ENCODE results near the gene NXPH3.

NXPH3 gene

DNA sequence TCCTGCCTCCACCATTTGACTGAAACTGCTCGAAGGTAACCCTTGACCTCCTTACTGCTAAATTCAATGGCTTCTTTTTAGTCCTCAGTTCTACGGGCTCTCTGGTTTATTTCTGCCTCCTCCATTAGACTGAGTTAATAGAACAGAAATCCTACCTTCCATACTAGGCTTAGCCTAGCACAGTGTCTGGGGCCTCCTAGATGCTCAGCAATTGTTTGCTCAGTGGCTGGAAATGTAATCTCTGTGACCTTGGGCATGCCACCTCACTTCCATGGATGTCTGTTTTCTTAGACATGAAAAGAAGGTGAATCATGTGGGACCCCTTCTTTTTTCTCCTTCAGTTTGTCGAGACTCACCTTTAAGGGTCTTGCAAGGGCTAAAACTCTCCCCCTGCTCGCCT is 19.7 kb downstream of the NXPH3 start:
- DNase-seq, result no peak

DNA sequence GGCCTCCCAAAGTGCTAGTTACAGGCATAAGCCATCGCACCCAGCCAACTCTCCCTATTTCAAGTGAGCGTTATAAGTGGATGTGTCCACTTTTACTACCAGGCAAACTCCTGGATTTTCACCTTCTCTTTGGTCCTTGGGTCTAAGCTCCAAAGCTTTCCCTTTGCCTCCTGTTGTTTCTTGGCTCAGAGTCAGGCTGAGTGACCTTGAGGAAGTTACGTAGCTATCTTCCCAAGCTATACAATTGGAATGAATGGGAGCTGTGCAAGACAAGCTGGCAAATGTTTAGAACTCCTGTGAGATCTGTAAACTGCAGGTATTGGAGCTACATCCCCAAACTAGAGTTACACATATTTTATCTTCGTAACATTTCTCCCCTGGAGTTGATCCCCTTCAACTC is 20.3 kb downstream of the NXPH3 start:
- no peak for DNase-seq

DNA sequence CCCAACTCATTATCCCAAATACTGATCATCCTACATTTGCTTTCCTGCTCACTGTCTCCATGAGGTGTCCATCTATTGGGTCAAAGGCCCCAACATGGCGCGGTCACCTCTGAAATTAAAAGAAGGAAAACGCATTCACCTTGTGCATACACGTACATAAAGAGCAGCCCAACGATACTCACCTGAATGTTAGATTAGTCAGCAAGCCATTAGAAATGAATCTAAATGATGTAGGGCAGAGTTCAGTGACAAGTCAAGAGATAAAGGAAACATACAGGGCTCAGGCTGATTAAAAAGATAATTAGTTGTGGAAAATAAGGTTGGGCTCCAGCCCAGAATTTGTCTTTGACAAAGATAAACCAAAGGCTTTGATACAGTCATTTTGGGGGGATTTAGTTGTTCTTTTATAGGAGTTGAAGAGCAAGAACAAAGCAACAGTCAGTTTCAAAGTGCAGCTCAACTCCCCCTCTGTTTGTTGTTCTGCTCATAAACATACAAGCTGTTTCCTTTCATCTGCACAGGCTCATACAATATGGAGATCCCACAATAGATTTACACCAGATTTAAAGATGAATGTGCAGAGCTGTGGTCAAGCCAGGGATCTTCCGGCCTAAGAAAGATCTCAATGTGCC is 21.1 kb downstream of the NXPH3 start:
- DNase-seq, result no peak

DNA sequence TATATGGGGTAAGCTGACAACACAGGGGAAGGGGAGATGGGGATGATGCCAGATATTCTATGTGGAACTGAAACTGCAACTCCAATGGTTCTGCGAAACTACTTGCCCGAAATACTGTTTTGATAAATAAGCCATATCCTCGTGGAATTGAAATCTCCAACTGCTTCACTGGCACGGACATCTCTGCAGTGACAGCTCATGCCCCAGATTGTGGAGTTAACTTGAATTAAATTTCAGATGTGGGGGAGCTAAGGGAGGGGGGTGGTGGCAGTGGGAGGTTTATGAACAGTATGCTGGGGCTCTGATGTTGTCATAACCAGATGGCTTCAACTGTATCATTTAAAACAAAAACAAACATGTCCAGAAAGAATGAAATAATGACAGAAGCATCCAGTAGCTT is 21.8 kb downstream of the NXPH3 start:
- no peak for DNase-seq

DNA sequence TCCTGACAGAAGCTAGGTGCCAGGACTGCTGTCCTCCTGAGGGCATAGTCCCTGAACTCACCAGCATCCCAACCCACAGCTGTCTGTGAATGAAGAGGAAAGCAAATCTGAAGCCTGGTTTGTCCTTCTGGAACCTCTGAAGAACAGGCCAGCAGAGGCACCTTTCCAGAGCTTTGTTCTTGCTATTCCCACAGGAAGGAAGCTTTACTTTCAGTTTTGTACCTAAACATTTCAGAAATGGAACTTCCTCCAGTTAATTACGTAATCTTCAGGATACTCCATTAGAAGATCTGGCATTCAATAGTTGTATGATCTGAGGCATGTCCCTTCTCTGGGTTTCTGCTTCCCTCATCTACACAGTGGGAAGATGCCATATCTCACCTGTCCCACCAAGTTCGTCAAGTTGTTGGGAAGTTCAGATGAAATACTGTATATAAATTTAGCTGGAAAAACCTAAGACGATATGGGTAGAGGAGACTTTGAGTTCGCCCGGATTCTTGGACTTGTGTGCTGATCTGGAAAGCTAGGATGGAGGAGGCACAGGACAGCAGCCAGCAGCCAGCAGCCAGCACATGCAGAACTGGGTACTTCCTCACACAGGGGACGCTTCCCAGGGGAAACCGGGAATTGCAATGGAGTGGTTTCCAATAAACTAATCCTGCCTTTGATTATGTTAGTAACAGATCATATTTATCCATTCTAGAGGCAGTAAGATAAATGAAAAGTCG is 22.4 kb downstream of the NXPH3 start:
- no peak for DNase-seq

DNA sequence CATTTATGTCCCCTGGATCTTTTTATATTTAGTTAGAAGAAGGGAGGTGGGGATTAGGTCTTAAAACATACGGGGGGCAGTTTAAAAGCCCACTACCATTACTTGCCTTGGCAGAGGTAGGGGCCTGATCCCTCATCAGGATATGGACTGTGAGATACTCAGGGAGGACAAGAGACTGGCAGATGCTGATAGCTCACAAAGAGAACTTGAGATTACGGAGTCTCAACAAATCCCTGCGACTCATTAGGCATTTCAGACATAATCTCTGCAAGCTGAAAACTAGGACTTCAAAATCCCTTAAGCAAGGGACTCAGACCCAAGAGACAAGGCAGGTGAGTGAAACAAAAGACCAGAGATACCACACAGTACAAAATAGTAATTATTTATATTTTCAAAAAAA is 23.2 kb downstream of the NXPH3 start:
- DNase-seq, result no peak

DNA sequence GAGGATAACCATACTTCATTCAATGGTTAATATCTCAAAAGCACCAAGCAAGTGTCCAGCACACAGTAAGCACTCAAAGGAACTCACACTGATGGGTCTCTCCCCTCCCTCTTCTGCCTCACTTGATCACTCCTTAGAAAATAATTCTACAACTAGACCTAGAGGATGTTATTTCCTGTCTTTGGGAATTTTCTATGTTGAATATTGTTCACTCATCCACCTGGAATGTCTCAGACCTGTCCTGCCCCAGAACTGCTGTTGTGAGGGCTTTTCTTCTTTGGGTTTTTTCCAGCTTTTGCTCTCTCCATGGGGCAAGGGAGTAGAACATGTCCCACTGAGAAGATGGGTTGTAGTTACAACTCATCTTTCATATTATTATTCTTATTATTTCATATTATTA is 25.3 kb downstream of the NXPH3 start:
- no peak for DNase-seq

DNA sequence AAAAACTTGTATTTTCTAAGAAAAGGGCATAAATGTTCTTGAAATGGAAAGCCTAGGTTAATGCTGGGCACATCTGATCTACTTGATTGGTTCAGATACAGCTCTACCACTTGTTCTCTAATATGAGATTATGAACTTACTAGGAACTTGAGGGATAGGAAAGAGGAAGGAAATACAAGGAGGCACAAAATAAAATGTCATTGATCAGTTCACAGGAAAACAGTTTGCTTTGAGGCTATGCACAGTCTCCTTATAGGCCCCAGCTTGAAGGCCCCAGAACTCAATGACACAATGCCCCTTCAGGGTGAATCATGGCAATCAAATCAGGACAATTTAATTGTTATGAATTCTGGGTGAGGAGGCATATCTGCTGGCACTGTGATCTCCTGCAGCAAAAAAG is 27.1 kb downstream of the NXPH3 start:
- no peak for DNase-seq

DNA sequence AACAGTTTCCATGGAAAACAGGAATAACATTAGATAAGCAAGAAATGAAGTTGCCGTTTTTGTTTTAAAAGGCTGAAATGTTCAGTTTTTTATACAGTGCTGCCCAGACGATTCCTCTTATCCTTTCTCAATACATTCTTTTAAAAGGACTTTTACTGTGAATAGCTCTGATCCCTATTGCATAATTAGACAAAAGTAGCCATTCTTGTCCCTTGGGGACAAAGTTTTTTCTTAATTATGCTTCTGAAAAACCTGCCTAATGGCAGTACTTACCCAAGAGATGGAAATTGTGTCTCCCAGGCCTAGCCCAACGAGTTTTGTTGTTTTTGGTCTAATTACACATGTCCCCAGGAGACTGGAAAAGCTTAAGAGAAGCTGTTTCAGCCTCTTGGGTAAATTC is 27.6 kb downstream of the NXPH3 start:
- DNase-seq, result no peak

DNA sequence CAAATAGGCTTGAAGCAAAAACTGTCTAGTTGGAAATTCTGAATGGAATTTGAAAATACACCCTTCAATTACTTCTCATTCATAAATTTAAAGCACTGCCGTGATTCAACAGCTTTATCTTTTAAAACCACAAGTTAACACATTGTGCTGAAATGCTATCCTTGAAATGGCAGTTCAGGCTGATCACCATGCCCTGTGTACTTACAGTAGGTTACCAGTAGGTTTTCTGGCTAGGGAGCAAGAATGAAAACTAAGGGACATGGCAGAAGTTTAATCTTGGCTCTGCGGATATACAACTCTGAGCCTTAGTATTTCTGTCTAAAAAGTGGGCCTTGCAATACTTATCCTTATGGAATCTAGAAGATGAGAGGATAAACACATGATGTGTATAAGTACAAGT is 28.0 kb downstream of the NXPH3 start:
- no peak for DNase-seq

DNA sequence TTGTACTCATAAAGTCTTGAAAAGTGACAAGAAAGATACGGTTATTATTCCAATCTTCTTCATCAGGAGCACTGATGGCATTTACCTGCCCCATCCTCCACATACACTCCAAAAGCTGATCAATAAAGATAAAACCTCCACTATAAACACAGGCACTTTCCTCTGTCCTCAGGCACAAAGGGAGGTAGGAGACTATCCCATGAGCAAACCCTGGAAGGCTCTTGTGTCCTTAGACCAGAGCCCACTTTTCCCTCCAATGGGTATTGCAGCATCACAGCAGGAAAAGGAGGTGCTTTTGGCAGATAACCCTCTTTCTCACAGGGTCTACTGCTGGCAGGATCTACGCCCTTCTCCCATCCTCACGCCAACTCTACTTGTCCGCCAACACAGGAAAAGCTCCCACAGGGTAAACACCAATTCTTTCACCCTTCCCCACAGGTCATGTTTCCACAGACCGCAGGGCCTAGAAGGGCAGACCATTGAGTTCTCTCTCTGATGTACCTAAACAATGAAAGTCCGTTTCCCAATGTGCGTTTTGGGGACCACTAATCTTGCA is 28.7 kb downstream of the NXPH3 start:
- no peak for DNase-seq

DNA sequence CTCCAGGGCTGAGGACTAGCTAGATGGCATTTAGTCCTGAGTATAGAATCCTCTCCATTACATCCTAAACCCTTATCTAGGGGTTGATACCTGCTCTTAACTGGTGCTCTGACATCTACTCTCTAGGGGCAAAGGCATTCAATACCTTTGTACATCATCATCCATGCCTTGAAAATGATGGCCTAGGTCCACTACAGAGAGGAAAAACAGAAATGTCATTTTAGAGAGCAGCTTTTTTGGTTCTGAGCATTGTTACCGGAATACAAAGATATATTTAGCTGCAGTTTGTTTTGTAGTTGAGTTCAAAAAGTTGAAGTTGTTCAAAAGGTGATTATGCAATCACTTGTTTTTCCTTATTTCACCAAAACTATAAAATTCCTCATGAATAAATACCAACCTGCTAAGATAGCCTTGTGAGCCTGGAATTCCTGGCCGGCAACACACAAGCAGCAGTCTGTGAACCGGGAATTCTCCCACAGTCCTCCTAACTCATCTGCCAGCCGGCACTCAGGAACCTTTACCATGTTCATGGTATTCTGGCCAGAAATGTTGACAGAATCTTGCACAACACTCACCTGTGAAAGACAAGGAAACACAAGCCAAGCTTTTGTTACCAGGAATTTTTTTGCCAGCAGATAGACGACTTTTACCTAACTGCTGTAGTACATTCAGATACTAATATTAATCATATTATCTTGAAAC is 35.4 kb downstream of the NXPH3 start:
- no peak for DNase-seq

DNA sequence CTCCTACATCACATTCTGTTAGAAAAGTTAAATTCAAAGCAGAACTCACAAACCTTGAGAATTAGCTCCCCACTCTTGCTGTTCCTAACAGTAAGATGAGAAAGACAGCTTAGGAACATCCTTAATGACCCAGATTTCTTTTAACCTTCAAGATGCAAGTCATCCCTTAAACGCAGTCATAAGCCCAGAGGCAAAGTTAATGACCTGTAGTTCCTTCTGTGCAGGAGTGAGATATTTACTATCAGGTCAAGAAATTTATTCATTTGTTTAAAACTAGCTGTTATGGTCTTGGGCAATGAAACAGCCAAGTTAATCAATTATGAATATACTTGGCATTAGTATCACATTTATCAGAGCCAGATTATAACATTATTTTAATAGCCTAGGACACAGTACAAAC is 37.1 kb downstream of the NXPH3 start:
- no peak for DNase-seq

DNA sequence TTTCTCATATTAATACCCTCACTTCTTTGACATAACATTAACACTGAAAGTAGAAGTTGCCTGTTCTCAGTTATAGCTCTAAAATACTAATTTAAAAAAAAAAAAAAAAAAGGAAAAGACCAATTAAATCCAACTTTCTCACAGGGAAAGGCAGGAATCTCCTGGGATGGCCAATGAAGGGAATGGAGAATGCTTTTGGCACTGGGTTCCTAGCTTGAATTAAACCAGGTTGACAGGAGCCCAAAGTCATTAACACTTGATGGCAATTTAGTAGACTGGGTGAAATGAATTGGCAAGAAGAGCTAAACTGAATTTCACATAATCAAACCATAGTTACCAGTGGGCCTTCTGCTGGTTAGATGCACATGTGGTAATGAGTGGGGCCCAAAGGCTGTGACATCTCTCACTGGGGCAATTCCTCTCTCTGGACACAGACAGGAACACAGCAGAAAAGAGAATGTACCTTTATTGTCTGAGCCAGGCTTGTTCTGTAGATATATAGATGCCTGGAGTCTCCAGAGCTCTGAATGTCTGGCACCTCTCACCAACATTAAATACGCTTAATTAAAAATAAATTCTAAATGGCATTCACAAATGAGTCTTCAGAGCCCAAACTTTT is 37.6 kb downstream of the NXPH3 start:
- DNase-seq, result no peak

DNA sequence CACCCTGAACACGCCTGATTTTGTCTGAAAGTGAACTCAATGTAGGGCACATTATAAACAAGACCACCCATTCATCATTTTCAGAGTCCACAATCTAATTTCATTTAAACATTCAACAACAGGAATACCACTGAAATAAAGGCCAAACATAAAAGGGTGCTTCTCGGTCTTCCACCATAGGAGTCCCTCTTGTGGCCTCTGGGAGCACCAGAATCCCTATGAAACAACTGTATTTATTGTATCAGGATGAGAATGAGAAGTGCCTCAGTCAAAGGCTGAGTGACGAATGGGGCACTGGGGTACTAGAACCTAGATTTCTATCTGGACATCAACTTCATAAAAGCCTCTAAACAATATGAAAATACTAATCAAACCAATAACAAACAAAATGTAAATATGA is 40.4 kb downstream of the NXPH3 start:
- DNase-seq, result no peak

DNA sequence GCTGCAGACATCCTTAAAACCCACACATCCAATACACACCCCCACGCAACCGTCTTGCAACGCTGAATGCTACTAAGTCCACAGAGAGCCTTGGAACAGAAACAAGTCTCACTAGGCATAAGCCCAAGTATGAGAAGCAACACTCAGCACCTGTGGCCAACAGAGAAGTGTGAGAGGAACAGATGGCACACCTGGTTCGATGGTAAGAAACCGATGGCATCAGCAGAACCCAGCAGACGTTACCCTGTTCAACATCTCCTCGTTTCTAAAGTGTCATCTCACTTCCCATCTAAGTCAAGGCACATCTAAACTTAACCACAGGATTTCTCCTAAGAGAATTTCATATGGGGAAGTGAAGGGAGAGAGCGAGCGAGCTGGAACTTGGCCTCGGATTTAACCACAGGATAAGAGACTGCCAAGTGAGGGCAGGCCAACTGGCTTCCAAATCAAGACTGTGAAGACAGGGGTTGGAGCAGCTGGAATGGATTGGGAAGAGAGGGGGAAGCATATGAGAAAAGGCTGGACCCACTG is 41.0 kb downstream of the NXPH3 start:
- DNase-seq, result peak; percentile 48

DNA sequence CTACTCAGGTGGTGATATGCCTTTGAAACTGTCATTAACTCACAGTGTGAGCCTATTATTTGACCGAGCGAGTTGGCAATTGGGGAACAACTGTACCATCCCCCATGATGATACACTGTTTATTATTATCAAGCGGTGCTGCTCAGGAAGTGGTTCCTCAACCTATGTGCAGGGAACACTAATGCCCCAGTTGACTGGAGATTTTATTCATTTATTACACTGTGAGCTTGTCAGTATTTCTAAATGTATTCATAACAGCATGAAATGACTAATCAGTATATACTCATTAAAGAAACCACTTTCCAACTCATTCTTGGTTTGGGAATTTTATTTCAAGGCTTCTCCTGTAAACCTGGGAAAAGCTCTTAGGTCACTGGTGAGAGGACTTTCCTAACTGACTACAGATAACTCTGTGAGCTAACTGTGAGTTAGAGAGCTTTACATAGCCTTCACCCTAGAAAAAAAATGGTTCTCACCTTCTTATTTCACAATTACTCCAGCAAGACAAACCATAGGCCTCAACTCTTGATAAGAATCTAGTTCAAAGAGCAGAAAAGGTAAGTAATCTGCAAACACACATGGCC is 42.4 kb downstream of the NXPH3 start:
- peak; percentile 15 for DNase-seq

DNA sequence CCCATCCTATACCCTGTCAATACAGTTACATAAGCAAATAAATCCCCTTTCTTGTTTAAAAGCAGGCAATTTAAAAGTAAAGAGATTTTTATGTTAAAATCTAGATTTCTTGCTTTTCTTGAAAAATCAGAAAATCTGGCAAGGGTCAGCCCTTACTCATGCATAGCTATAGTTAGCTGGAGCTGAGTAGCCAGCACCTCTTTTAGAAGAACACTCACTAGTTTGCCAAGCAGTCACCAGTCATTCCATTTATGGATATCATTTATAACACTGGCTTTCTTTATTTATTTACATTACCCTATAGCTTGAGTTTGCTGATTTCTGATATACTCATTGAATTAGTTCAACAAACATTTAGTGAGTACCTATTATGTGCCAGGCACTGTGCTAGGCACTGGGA is 45.7 kb downstream of the NXPH3 start:
- DNase-seq, result no peak

DNA sequence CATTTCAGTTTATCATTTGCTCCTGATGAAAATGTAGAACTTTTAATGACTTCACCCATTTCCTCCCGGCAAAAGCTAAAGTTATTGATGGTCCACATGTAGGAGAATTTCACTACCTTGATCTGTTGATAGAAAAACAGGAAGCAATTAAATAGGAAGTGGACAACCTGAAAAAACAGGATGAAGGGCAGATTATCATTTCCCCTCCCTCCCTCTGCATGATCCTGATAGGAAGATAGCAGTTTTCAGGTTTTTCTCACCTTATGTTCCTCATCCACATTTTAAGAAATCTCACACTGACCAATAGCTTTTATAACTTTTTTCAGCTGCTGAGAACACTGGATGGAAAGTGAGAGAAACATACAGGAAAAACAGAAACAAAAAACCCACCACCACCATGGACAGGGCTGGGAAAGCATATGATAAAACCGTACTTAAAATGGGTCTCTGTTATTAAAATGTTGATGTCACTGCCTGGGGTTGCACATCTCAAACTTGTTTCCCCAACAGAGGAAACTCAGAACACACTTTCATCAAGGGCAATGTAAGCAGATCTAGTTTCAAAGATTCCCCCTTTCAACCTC is 46.4 kb downstream of the NXPH3 start:
- DNase-seq, result no peak

DNA sequence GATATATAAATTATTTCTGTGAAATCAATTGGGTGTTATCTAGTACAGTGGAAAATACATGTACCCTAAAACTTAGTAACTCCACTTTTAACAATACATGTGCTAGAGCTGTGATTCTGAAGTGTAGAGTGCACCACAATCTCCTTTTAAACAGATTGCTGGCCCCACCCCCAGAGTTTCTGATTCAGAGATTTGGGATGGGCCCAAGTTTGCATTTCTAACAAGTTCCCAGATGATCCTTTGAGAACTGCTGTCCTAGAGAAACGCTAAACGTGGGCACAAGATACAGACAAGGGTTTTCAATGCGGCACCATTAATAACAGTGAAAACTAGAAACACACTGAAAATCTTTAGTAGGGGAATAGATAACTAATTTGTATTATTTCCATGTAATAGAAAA is 49.2 kb downstream of the NXPH3 start:
- peak; percentile 41 for DNase-seq

DNA sequence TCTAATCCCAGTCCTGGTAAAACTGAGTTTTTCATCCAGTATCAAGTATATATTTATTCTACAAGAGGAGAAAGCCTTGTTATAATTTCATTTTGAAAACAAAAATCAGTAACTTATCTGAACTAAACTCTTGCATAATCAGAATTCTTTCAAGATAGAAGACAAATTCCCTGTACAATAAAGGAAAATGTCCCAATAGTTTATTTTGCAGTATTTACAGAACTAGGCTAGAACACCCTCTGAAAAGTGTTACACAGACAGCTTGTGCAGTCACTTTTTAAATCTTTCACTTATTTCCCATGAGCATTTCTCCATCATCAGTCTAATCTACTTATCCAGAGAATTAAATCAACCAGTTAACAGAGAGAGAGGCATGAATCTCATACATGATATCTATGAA is 53.8 kb downstream of the NXPH3 start:
- DNase-seq, result no peak

DNA sequence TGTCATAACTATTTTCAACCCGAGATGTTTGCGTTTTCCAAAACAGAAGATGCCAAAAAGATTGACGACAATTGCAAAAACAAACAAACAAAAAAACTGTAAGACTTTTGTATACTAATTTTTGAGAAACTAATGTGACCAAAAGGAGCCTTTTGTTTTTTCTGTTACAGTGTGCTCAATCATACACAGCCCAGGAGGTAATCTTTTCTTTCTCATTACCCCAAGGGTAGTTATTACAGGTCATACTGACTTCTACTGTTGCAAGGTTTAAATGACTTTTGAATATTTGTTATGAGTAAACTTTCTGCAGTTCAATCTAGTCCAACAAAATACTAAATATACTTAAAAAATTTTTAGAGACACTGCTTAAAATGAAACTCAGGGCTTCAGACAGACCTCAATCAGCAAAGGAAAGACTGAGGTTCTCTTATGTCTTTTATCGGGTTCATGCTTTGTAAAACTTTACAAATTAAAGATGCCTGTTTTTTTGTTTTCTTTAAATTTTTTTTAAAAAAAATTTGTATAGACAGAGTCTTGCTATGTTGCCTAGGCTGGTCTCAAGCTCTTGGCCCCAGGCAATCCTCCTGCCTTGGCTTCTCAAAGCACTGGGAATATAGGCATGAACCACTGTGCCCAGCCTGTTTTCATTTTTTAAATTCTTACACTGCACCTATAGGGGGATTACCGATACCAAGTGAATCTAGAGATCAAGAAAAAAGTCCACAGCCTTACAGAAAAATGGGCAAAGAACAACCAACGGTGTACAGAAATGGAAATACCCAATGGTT is 54.6 kb downstream of the NXPH3 start:
- DNase-seq, result no peak

Data from fibroblast of skin of right quadriceps (primary cell).